ENCODE results near the gene PNMA6F.
"Not testable (repeated sequence)": the region's sequence is repeated elsewhere in the genome, so short reads cannot be mapped to it uniquely, and the experiment has no call there.

PNMA6F gene

DNA sequence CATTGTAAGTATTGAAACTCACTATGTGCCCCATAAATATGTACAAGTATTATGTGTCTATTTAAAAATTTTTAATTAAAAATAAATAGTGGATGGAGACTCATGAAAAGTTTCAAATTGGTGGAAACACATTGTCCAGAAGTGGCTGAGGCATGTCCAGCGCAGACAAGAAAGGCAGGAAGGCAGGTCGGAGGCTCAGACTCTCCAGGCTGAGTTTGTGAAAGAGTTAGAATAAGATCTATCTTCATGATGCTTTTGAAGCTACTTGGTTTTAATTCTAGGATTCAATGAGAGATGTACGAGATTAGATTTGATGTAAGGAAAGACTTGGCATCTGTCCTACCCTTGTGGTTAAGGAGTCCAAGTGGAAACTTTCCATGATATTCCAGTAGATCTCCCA, 19.8 kb downstream of the PNMA6F start:
- TF ChIP-seq, protein P1, sequence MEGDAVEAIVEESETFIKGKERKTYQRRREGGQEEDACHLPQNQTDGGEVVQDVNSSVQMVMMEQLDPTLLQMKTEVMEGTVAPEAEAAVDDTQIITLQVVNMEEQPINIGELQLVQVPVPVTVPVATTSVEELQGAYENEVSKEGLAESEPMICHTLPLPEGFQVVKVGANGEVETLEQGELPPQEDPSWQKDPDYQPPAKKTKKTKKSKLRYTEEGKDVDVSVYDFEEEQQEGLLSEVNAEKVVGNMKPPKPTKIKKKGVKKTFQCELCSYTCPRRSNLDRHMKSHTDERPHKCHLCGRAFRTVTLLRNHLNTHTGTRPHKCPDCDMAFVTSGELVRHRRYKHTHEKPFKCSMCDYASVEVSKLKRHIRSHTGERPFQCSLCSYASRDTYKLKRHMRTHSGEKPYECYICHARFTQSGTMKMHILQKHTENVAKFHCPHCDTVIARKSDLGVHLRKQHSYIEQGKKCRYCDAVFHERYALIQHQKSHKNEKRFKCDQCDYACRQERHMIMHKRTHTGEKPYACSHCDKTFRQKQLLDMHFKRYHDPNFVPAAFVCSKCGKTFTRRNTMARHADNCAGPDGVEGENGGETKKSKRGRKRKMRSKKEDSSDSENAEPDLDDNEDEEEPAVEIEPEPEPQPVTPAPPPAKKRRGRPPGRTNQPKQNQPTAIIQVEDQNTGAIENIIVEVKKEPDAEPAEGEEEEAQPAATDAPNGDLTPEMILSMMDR (conservative IDR thresholded peaks at IDR 0.05; ENCODE audit: low read depth, low read length) = no peak
- DNase-seq (ENCODE audit: low read depth) = no peak
- no peak overlapping the region for H3K4me3 ChIP-seq (ENCODE audit: low read length)

DNA sequence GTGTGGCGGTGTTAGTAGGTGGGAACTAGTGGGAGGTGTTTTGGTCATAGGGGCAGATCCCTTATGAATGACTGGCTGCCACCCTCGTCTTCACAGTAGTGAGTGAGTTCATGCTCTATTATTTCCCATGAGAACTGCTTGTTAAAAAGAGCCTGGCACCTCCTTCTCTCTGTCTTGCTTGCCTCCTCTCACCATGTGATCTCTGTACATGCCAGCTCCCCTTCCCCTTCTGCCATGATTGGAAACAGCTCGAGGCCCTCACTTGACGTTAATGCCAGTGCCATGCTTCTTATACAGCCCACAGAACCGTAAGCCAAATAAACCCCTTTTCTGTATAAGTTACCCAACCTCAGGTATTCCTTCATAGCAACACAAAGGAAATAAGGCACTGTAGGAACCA, 21.7 kb downstream of the PNMA6F start:
- H3K4me3 ChIP-seq (ENCODE audit: low read length) = no peak overlapping the region
- TF ChIP-seq, protein P1 (conservative IDR thresholded peaks at IDR 0.05; ENCODE audit: low read depth, low read length) = no peak
- DNase-seq (ENCODE audit: low read depth) = no peak

DNA sequence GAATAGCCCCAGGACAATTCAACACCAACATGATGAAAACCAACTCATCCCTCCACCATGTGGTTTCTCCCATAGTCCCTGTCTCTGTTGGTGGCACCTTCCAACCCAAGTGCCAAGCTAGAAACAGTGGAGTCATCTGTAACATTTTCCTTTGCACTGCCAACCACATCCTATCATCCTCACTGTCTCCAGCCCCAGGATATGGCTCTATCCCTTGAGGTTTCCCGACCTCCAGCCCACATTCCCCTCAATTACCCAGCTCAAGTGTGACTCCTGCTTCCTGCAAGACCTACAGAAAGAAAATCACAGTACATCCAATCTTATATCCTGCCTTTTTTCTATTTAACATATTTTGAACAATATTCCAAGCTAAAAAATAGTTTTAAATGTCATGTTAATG, 24.2 kb downstream of the PNMA6F start:
- TF ChIP-seq, protein P1 (conservative IDR thresholded peaks at IDR 0.05; ENCODE audit: low read depth, low read length) = no peak
- H3K4me3 ChIP-seq (ENCODE audit: low read length) = no peak overlapping the region
- no peak for DNase-seq (ENCODE audit: low read depth)

DNA sequence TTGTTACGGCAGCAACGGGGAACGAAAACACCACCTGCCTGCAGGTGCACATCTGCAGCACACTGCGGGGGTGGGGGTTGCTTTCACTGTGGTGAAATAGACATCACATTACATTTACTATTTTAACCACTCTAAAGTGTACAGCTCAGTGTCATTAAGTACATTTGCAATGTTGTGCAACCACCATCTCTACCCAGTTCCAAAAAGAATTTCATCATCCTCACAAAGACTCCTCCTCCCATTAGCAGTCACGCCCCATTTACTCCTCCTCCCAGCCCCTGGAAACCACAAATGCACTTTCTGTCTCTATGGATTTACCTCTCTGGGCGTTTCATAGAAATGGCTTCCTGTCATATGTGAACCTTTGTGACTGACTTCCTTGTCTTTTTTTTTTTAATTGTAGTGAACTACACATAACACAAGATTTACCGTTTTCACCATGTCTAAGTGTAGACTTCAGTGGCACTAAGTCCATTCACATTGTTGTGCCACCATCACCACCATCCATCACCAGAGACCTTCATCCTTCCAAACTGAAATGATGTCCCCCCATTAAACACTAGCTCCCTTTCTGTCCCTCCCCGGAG, 28.0 kb downstream of the PNMA6F start:
- DNase-seq (ENCODE audit: low read depth); H3K4me3 ChIP-seq (ENCODE audit: low read length): not testable (repeated sequence)

DNA sequence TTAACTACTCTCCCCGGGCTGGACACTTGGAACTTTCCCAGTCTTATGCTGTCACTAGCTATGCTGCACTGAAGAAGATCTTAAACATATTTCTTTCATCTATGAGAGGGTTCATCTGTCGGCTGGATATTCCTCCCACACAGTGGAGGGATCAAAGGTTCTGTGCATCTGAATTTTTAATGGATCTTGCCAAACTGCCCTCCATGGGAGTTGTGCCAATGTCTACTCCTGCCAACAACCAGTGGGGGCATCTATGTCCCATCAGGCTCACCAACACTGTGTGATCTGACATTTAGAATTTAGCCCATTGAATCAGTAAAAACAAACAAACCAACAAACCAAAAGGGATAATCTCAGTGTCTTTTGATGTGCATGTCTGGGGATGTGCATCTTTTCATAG, 32.8 kb downstream of the PNMA6F start:
- not testable (repeated sequence) for DNase-seq (ENCODE audit: low read depth); H3K4me3 ChIP-seq (ENCODE audit: low read length)

DNA sequence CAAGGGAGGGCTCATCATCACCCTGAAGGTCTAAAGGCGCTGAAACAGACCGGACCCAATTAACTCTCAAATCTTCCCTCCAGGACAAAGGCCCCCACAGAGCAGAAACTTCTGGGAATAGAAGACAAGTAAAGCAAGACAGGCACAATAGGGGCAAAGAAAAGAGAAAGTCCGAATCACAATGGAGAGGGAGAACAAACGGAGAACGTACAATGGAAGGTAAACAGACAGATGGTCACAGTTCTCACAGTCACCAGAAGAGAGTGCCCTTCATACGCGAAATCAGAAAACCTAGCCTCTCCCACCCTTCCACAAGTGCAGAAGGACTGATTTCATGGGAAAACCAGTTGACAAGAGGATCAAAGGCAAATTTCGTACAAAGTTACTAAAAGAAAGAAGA, 35.9 kb downstream of the PNMA6F start:
- not testable (repeated sequence) for H3K4me3 ChIP-seq (ENCODE audit: low read length); DNase-seq (ENCODE audit: low read depth)

DNA sequence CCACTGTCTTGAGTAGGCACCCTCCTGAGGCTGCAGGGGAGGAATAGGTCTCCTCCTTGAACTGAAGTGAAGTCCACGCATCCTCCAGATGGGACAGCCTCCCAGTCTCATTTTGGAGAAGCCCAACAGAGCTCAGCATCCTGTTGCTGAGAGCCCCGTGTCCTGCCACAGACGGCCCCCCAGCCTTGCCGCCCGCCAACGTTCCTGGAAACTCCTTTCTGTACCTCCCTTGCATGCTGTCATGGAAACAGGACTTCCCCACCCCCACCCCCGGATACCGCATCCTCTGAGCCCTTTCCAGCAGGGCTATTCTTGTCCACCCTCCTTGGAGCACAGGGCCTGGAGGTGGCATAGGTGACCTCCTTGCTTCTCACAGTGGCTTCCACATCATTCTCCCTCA, 37.6 kb downstream of the PNMA6F start:
- not testable (repeated sequence) for DNase-seq (ENCODE audit: low read depth); H3K4me3 ChIP-seq (ENCODE audit: low read length)

DNA sequence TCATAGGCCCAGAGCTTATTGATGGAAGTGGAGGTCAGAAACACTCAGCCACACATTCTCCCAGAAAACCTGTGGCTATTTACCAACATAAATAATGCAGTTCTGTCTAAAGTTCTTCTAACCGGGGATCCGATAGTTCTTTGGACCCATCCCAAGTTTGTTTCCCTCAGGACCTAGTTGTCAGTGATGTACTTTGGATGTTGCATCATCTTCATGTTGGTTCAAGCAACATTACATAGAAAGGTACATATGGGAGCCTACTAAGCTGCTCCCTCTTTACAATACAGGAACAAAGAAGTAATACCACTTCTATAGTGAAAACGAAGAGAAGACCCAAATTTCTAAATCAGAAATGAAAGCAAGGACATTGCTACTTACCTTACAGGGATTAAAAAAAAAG, 39.8 kb downstream of the PNMA6F start:
- not testable (repeated sequence) for DNase-seq (ENCODE audit: low read depth); H3K4me3 ChIP-seq (ENCODE audit: low read length)

DNA sequence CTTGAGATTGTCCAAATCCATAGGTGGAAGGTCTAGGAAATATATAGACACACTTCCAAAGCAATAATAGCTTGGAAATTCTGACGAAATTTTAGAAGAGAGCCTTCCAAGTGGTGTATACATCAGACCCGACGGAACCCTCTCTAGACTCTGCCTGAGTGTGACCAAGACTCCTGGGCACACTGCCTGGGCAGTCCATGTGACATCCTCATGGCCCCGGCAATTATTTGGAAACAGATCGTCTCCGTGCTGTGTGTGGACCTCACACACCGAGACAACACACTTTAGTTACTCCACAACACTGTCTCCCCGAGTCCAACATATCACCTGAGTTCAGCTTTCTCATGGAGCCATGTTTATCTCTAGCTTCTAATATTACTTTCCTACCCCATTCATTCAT, 42.3 kb downstream of the PNMA6F start:
- not testable (repeated sequence) for H3K4me3 ChIP-seq (ENCODE audit: low read length); DNase-seq (ENCODE audit: low read depth)

DNA sequence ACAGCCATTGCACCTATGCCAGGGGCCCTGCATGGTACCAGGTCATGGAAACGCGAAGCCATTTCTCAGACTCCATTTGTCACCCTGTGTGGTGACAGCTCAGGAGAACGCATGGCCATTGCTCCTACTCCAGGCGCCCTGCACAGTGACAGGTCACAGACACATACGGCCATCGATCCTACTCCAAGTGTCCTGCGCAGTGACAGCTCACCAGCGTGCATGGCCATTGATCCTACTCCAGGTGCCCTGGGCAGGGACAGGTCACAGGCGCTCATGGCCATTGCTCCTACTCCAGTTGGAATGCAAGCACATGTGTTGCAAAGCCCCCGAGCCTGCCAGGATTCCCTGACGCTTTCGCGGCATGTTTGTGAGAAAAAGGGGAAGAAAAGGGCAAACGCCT, 45.5 kb downstream of the PNMA6F start:
- H3K4me3 ChIP-seq (ENCODE audit: low read length); DNase-seq (ENCODE audit: low read depth): not testable (repeated sequence)

DNA sequence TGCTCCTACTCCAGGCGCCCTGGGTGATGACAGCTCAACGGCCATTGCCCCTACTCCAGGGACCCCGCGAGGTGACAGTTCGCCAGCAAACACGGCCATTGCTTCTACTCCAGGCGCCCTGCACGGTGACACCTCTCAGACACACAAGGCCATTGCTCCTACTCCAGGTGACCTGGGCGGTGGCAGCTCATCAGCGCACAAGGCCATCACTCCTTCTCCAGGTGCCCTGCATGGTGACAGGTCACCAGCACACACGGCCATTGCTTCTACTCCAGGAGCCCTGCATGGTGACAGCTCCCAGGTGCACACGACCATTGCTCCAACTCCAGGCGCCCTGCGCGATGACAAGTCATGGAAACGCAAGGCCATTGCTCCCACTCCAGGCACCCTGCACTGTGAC, 46.1 kb downstream of the PNMA6F start:
- not testable (repeated sequence) for DNase-seq (ENCODE audit: low read depth); H3K4me3 ChIP-seq (ENCODE audit: low read length)

DNA sequence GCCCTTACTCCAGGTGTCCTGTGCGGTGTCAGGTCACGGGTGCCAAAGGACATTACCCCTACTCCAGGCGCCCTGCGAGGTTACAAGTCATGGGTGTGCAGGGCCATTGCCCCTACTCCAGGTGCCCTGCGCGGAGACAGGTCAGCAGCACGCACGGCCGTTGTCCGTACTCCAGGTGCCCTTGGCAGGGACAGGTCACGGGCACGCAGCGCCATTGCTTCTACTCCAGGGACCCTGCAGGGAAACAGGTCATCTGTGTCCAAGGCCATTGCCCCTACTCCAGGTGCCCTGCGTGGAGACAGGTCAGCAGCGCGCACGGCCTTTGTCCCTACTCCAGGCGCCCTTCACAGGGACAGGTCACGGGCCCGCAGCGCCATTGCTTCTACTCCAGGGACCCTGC, 49.0 kb downstream of the PNMA6F start:
- DNase-seq (ENCODE audit: low read depth) = not testable (repeated sequence)

DNA sequence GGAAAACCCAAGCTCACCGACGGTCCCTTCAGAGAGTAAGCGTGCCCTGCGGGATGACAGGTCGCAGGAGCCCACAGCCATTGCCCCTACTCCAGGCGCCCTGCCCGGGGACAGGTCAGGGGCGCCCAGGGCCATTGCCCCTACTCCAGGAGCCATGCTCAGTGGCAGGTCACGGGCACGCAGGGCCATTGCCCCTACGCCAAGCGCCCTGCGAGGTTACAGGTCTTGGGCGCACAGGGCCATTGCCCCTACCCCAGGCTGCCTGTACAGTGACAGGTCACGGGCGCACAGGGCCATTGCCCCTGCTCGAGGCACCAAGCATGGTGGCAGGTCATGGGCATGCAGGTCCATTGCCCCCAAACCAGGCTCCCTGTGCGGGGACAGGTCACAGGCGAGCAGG, 49.5 kb downstream of the PNMA6F start:
- not testable (repeated sequence) for DNase-seq (ENCODE audit: low read depth); H3K4me3 ChIP-seq (ENCODE audit: low read length)

More for the DNA sequence above, 49.0 kb downstream of the PNMA6F start:
- not testable (repeated sequence) for H3K4me3 ChIP-seq (ENCODE audit: low read length)
